NCI-H2227 treated with DMSO at 0.1 percent for 48 hours (cell line): ENCODE measurements around the gene TOGARAM1.

Source experiments
- DNase-seq: peaks from one replicate; lab custom pipeline; 2025; lab: John Stamatoyannopoulos, UW

TOGARAM1 gene

GRCh38 chr14:44963775-44964380, 1.9 kb downstream of the TOGARAM1 start:
- DNase-seq: no peak

- DNase-seq: no peak
These were observed 4.8 kb downstream of the TOGARAM1 start for GRCh38 chr14:44966601-44967336.

- no peak for DNase-seq
These were observed 6.7 kb downstream of the TOGARAM1 start for GRCh38 chr14:44968714-44969113.

- DNase-seq: no peak
These were observed 8.9 kb downstream of the TOGARAM1 start for GRCh38 chr14:44970907-44971306.

- DNase-seq: no peak
These were observed 9.5 kb downstream of the TOGARAM1 start for GRCh38 chr14:44971459-44971858.

GRCh38 chr14:44979273-44979672, 17.3 kb downstream of the TOGARAM1 start:
- DNase-seq: no peak

GRCh38 chr14:44979740-44980356, 17.9 kb downstream of the TOGARAM1 start:
- DNase-seq: no peak

- peak; percentile 48 for DNase-seq
These were observed 19.2 kb downstream of the TOGARAM1 start for GRCh38 chr14:44981198-44981597.

GRCh38 chr14:44982594-44982993, 20.6 kb downstream of the TOGARAM1 start:
- DNase-seq: no peak

- DNase-seq: no peak
These were observed 26.7 kb downstream of the TOGARAM1 start for GRCh38 chr14:44988694-44989093.

GRCh38 chr14:44989497-44990440, 27.8 kb downstream of the TOGARAM1 start:
- DNase-seq: no peak

- no peak for DNase-seq
These were observed 28.5 kb downstream of the TOGARAM1 start for GRCh38 chr14:44990533-44990932.

GRCh38 chr14:44995196-44995595, 33.2 kb downstream of the TOGARAM1 start:
- DNase-seq: no peak

GRCh38 chr14:44995770-44996294, 33.8 kb downstream of the TOGARAM1 start:
- DNase-seq: no peak

GRCh38 chr14:45003924-45004323, 41.9 kb downstream of the TOGARAM1 start:
- DNase-seq: no peak

- no peak for DNase-seq
These were observed 53.1 kb downstream of the TOGARAM1 start for GRCh38 chr14:45015133-45015532.

GRCh38 chr14:45028107-45028626, 66.2 kb downstream of the TOGARAM1 start:
- no peak for DNase-seq

- no peak for DNase-seq
These were observed 72.7 kb downstream of the TOGARAM1 start for GRCh38 chr14:45034730-45035129.

- DNase-seq: no peak
These were observed 76.3 kb downstream of the TOGARAM1 start for GRCh38 chr14:45038256-45038655.

GRCh38 chr14:45038865-45039264, 76.9 kb downstream of the TOGARAM1 start:
- no peak for DNase-seq

GRCh38 chr14:45039390-45039789, 77.4 kb downstream of the TOGARAM1 start:
- DNase-seq: no peak

- DNase-seq: no peak
These were observed 79.7 kb downstream of the TOGARAM1 start for GRCh38 chr14:45041641-45042040.
